HG03060 (cell line): ENCODE measurements around the gene FGF19.

ENCODE experiments used
- ATAC-seq: cut with Tn5 transposase; IDR thresholded peaks from one replicate; pipeline ENCODE4 v1.9.1; 2021; ENCODE audit warnings: low read depth, moderate number of reproducible peaks; ENCODE audit not compliant: unreplicated experiment

The FGF19 gene

GRCh38 chr11:69703768-69704507, at the start of gene FGF19:
Gene FGF19, minus strand, starts transcription at chr11:69704022. Its CDS starts 146 bp downstream, at chr11:69703876.
- ATAC-seq = no peak

- no peak for ATAC-seq
These were observed 49.1 kb upstream of the FGF19 start for GRCh38 chr11:69752890-69753289.

DNA sequence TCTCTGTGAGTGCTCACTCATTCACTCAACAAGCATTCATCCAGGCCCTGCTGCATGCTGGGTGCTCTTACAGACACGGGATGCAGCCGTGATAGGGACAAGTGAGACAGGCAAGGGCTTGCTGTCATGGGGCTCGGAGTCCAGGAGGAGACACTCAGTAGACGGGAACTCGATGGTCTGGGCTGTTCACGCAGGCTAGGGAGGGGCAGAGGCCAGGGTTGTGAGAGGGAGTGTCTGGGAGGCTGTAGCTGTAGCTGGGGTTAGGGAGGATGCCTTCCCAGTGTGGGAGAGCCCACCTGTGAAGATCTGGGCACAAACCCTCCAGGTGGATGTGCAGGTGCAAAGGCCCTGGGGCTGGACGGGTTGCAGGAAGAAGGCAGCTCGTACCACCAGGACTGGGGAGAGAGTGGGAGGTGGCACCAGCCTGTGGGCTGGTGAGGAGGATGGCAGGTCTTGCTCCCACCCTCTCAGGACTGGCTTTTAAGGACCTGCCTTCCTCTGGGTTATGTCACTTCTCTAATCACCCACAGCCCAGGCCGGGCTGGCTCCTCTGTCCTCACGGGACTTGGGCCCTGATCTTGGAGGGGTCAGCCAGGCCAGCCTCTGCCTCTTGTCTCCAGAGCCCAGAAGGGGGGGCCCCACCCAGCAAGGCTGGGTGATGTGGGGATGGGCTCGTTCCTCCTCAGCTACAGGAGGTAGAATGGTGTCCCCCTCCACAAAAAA, 47.2 kb upstream of the FGF19 start:
- ATAC-seq = no peak

DNA sequence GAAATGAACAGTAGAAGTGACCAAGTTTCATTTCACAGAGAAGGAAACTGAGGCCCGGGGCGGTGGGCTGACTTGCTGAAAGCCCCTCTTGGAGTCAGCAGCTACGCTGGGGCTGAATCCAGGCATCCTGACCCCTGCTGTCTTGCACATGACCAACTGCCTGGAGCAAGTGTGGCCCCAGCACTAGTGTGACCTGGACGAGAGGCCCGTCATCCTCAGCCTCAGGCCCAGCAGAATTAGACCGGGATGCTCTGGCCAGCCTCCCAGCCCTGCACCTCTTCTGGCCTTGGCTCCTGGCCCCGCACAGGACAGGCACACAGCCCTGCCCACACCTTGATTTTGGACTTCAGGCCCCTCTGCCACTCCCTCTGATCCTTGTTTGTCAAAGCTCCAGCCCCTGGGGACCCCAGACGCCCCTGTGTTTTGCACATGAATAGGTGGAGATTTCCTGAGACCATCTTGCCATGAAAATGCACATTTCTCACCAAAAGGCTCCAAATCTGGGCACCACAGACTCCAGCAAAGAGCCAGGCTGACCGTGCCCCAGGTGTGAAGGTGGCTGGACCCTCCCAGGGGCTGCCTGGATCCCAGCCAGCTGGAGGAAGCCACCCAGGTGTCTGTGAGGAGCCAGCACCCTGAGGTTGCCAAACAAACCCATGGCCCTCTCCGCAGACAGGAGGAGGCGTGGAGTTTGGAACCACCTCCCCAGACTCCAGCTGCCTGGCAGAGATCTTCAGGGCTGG, 46.5 kb upstream of the FGF19 start:
- ATAC-seq = no peak

DNA sequence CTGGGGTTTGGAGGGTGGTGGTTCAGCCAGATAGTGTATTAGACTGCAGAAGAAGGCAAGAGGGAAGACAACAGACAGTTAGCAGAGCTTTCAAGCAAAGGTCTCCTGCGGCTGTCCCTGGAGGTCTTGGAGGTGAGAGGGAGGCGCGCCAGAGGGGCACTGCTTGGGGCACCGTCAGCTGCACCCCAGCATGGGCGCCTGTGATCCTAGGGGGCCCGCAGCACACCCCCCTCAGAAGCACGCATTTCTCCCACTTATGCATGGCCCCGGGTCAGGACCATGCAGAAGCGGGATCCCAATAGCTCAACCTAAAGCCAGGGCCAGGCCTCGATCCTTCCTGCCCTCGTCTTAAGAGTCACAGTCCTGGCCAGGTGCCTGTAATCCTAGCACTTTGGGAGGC, 44.8 kb upstream of the FGF19 start:
- no peak for ATAC-seq

DNA sequence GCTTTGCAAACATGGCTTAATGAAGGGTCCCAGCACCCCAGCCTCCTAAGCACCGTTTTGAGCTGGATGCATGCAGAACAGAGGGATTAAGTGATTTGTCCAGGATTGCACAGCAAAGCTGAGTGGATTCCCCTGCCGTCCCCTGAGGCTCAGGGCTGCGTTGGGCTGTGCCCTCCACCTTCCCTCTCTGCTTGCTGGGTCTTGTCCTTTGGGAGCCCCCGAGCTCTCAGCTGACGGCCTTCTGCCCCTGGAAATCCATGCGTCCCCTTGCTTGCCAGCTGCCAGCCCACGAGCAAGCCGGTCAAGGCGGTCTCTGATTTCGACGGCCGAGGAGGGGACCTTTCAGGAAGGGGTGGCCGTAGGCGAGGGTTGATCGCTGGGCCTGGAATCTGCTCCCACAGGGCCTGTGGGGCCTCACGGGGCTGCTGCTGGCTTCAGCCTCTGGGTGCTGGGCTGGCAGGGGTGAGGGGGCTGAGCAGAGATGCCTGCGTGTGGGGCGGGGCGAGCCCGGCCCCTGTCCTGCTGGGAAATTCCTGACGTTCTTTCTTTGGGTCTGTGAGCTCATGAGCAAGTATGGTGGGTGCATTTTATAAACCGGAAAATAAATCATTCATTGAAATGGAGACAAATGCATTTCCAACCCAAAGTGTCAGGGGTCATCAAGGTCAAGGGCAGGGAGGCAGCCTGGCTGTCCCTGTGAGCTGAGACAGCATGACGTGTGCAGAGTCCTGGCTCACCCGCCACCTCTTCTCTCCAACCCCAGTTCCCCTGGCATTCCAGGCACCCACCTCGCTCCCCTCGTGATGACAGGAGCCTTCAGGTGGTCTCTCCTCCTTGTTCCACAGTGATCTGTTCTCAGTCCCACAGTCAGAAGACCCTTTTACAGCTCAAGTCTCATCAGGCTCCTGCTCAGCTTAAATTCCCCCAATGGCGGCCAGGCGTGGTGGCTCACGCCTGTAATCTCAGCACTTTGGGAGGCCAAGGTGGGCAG, 43.2 kb upstream of the FGF19 start:
- ATAC-seq = no peak

GRCh38 chr11:69746140-69746539, 42.3 kb upstream of the FGF19 start:
- ATAC-seq = no peak

- ATAC-seq = no peak
These were observed 41.4 kb upstream of the FGF19 start for GRCh38 chr11:69745201-69745600.

DNA sequence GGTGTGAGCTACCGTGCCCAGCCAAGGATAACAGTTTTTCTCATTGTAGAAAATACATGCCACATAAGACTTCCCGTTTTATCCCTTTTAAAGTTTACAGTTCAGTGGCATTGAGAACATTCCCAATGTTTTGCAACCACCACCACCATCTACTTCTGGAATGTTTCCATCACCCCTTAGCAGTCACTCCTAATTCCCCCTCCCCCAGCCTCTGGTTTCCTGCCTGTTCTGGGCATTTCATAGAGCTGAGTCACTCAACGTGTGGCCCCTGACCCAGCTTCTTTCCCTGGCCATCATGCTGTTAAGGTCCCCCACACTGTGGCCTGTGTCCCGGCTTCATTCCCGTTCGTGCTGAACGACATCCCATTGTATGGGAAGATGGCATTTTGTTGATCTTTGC, 40.6 kb upstream of the FGF19 start:
- no peak for ATAC-seq

GRCh38 chr11:69734841-69735240, 31.0 kb upstream of the FGF19 start:
- no peak for ATAC-seq

DNA sequence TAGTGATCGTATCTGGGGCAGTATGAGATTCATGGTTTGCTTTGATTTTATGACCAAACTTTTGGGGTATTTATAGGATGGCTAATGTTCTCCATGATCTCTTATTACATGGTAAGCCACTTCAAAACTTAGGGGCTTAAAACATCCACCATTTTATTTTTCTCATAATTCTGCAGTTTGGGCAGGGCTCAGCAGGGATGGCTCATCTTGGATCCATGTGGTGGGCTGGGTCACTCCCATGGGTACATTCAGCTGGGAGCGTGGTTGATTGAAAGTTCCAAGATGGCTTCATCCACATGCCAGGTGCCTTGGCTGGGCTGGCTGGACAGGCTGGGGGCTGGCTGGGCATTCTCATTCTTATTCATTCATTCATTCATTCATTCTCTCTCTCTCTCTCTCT, 30.5 kb upstream of the FGF19 start:
- ATAC-seq = no peak

- ATAC-seq = no peak
These were observed 29.1 kb upstream of the FGF19 start for GRCh38 chr11:69732910-69733309.

- no peak for ATAC-seq
These were observed 27.3 kb upstream of the FGF19 start for GRCh38 chr11:69731110-69731509.

GRCh38 chr11:69730500-69730899, 26.7 kb upstream of the FGF19 start:
- ATAC-seq = no peak

- ATAC-seq = no peak
These were observed 25.4 kb upstream of the FGF19 start for GRCh38 chr11:69729252-69729651.

DNA sequence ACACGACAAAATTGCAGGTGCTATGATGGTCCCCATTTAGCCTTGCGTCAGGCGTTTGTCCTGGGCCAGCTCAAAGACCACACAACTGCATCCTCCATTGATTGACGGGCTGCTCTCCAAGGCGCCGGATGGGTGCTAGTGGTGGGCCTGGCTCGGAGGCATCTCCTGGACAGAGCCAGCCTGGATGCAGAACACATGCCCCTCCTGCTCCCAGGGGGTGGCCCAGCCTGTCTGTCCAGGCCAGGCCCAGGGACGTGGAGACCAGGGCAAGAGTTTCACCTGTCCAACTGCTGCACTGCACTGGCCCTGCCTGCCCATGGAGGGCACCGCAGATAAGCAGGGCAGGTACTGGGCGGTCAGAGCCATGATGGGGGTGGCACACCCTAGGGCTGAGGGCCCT, 23.4 kb upstream of the FGF19 start:
- ATAC-seq = no peak

GRCh38 chr11:69726481-69726880, 22.7 kb upstream of the FGF19 start:
- ATAC-seq = no peak

- no peak for ATAC-seq
These were observed 22.2 kb upstream of the FGF19 start for GRCh38 chr11:69726019-69726418.

GRCh38 chr11:69721745-69722144, 17.9 kb upstream of the FGF19 start:
- ATAC-seq = no peak

DNA sequence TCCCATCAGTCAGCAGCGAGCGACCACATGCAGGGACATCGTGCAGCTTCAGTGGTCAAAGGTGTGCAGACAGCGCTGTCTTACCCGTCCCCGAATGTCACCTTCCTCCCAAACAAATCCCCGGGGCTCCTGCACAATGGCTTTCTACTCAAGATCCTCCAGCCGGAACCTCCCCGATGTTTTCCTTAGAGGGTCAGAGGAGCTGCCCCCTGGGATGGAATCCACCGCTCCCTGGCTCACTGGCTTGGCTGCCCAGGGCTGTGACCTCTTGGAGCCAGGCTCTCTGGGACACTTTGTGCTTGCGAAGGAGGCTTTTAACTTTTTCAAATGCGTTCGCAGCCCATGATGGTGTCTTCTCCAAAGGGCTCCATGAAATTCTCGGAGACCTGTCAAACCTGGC, 17.3 kb upstream of the FGF19 start:
- no peak for ATAC-seq
